Renal pelvis (tissue), 12 donors: ENCODE data around the gene RBL1. TPM values are rescaled to one million over a fixed set of nuclear protein-coding genes. Genes with fewer than 3 reads are reported as not detected.
A peak's percentile ranks its signal among the peaks of the same experiment; 100 is the strongest.
"Not testable (repeated sequence)": the region's sequence is repeated elsewhere in the genome, so short reads cannot be mapped to it uniquely, and the experiment has no call there.

Experiments used
- DNase-seq: peaks from one replicate; pipeline ENCODE4 v3.0.0-alpha.2; 2013
- long read RNA-seq, 16 experiments: transcript quantifications; one replicate each; lab custom pipeline, GENCODE V29; 2026
- polyA plus RNA-seq, 3 donors: library from polyadenylated mRNA; unstranded; fragments of 120-200 nt; gene quantifications; one replicate each; pipeline ENCODE4 v1.2.1, GENCODE V29; 2013; ENCODE audit not compliant: insufficient read length in 3 of 3

Gene RBL1, protein sequence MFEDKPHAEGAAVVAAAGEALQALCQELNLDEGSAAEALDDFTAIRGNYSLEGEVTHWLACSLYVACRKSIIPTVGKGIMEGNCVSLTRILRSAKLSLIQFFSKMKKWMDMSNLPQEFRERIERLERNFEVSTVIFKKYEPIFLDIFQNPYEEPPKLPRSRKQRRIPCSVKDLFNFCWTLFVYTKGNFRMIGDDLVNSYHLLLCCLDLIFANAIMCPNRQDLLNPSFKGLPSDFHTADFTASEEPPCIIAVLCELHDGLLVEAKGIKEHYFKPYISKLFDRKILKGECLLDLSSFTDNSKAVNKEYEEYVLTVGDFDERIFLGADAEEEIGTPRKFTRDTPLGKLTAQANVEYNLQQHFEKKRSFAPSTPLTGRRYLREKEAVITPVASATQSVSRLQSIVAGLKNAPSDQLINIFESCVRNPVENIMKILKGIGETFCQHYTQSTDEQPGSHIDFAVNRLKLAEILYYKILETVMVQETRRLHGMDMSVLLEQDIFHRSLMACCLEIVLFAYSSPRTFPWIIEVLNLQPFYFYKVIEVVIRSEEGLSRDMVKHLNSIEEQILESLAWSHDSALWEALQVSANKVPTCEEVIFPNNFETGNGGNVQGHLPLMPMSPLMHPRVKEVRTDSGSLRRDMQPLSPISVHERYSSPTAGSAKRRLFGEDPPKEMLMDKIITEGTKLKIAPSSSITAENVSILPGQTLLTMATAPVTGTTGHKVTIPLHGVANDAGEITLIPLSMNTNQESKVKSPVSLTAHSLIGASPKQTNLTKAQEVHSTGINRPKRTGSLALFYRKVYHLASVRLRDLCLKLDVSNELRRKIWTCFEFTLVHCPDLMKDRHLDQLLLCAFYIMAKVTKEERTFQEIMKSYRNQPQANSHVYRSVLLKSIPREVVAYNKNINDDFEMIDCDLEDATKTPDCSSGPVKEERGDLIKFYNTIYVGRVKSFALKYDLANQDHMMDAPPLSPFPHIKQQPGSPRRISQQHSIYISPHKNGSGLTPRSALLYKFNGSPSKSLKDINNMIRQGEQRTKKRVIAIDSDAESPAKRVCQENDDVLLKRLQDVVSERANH
- 10 to 100 TPM in 2 of 3 donors, 1 to 10 TPM in 1; 8.8 to 12.6 (median 11.6) TPM for polyA plus RNA-seq
- long read RNA-seq, donor 1, partial matches to known transcripts, result 0 of 1 reads
- long read RNA-seq, donor 1, other reads (novel, unspliced or antisense), result 0 of 1 reads
- long read RNA-seq, donor 2, partial matches to known transcripts, result 0 of 2 reads
- long read RNA-seq, donor 2, other reads (novel, unspliced or antisense), result 0 of 2 reads
- long read RNA-seq, donor 3, partial matches to known transcripts, result 0 of 1 reads
- long read RNA-seq, donor 3, other reads (novel, unspliced or antisense), result 0 of 1 reads
- long read RNA-seq, donor 4, full-length matches to known transcripts, result 1 of 582 reads
- long read RNA-seq, donor 4, partial matches to known transcripts, result 581 of 582 reads
- long read RNA-seq, donor 4, other reads (novel, unspliced or antisense), result 0 of 582 reads
- long read RNA-seq, donor 5, result 0 reads
- long read RNA-seq, donor 6, partial matches to known transcripts, result 0 of 1 reads
- long read RNA-seq, donor 6, other reads (novel, unspliced or antisense), result 0 of 1 reads
- long read RNA-seq, donor 7, full-length matches to known transcripts, result 2 of 2 reads
- long read RNA-seq, donor 7, partial matches to known transcripts, result 0 of 2 reads
- long read RNA-seq, donor 7, other reads (novel, unspliced or antisense), result 0 of 2 reads
- long read RNA-seq, donor 8, result 0 reads
- long read RNA-seq, donor 9, full-length matches to known transcripts, result 1 of 1 reads
- long read RNA-seq, donor 9, partial matches to known transcripts, result 0 of 1 reads
- long read RNA-seq, donor 9, other reads (novel, unspliced or antisense), result 0 of 1 reads
- long read RNA-seq, donor 10, result 0 reads
- long read RNA-seq, donor 11, result 0 reads
- long read RNA-seq, donor 12, full-length matches to known transcripts, result 1 of 1 reads
- long read RNA-seq, donor 12, partial matches to known transcripts, result 0 of 1 reads
- long read RNA-seq, donor 12, other reads (novel, unspliced or antisense), result 0 of 1 reads
- long read RNA-seq, donor 13, partial matches to known transcripts, result 0 of 1 reads
- long read RNA-seq, donor 13, other reads (novel, unspliced or antisense), result 0 of 1 reads
- long read RNA-seq, donor 14, result 0 reads
- long read RNA-seq, donor 15, partial matches to known transcripts, result 0 of 1 reads
- long read RNA-seq, donor 15, other reads (novel, unspliced or antisense), result 0 of 1 reads
- long read RNA-seq, donor 16, result 0 reads

DNA sequence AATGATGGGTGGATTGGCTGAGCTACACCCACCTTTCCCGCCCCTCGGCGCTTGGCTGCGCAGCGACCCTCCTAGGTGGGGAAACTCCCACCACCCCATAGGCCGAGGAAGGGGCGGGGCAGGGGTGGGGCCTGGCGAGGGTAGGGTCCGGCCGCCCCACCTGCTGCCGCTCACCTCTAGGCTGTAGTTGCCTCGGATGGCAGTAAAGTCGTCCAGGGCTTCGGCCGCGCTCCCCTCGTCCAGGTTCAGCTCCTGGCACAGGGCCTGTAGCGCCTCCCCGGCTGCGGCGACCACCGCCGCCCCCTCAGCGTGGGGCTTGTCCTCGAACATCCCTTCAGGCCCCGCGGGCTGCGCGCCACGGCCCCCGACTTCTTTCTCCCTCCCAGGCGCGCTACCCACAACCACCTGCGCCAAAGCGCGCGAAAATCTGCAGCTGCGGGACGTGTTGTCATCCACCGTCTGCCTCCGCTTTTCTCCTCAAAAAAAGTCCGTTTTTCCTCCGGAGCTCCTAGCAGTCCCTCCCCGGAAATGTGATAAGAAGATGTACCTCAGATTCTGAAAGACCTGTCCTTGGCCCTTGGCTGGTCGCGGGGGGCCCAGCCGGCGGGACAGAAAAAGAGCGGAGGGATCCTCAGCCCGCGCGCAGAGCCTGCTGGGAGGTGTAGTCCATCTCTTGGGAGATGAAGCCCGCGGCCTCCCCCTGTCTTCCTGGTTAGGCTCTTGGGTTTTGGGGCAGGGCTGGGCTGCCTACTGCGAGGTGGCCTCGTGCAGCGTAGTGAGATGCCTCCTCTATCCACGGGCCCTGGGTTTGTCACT is at the start of gene RBL1:
Gene RBL1 (minus strand): TSS at position 399 of the 816 bp plus-strand sequence. CDS start 69 bp downstream, at position 330.
- DNase-seq, result peak; percentile 91

DNA sequence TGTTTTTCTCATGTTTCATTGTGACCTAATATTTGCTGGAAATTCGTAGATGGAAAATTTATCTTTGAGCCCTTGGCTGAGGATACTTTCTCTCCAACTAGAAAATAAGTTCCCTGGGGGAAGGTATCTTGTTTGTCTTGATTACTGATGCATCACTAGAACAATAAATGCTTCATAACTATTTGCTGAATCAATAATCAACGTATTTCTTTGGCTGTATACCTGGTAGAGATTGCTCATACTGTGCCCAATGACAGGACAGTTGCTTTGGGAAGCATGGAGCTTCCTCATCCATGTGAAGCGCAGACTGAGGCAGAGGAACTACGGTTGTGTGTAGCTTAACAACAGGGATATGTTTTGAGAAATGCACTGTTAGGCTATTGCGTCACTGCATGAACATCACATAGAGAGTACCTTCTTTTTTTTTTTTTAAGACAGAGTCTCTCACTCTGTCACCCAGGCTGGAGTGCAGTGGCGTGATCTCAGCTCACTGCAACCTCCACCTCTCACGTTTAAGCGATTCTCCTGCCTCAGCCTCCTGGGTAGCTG is 49.1 kb upstream of the RBL1 start:
- no peak for DNase-seq

DNA sequence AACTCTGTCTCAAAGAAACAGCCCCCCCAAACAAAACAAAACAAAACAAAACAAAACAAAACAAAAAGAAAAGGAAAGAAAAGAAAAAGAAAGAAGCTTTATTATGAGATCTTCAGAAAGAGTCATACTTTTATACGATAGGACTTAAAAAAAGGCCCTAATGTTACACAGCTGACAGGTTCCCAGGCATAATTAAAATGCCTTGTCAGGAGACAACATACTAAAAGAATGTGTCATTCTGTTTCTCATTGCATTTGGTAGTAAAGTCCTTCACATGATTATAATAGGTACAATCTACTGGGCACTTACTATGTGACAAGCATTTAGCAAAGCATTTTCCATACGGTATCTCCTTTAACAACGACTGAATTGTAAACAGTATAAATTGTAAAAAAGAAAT is 46.9 kb upstream of the RBL1 start:
- DNase-seq, result no peak

DNA sequence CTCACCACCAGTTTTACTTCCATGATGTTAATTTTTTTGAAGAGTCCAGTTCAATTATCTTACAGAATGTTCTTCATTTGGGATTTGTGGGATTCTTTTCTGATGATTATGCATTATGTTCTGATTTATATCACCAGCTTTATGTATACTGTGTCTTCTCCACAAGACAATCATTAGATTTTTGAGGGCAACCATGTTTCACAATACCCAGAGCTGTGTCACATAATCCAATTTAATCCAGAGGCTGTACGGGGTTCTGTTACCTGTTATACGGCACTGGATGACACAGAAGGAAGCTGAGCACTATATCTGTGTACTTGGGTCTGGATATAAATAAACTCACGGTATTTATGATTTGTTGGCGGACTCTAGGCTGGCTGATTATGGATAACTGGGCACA is 41.8 kb upstream of the RBL1 start:
- no peak for DNase-seq

DNA sequence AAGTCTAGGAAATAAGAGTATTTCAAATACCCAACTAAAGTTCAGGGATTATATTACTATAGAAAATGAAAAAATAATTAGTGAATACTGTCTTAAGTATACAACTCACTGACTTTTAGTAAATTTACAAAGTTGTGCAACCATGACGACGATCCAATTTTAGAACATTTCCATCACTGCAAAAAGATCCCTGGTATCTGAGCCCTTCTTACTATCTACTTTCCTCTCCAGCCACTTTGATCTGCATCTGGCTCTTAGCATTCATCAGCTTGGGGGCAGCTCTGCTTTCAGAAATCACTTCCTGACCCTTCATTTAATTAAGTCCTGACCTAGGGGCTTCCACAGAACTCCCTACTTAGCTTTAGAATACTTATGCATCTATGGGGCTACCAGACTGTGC is 38.2 kb upstream of the RBL1 start:
- no peak for DNase-seq

DNA sequence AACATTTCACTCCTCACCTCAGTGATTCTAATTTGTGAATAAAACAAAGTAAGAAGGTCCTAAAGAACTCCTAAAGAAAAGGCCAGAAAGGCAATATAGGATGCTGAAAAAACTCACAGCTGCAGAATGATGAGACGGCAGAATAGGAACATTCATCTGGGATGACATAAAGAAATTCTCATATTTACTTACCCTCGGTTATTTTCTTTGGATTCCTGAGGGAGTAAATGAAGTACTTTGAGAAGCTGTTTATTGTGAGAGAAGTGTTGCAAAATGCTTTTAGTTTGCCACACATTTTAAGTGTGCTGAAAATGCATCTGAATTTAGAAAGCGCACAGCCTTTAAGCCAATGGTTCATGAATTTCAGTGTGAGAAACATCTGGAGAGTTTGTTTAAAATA is 35.7 kb upstream of the RBL1 start:
- DNase-seq, result no peak

DNA sequence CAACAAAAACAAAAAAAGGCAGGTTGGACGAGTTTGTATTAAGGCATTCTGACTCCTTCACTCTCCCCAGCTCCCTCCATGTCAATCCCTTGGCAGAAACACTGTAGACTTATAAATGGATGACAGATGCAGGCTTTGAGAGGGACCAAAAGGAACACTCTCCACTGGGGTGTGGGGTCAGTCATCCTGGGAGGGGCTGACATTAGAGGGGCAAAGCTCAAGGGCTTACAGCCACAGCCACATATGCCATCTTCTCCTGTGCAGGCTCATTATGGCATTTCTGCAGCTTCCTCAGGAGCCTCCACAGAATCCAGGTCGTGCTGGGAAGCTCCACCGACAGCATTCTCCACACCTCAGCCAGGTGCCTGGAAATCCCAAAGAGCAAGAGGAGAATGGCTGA is 33.0 kb upstream of the RBL1 start:
- DNase-seq, result no peak

DNA sequence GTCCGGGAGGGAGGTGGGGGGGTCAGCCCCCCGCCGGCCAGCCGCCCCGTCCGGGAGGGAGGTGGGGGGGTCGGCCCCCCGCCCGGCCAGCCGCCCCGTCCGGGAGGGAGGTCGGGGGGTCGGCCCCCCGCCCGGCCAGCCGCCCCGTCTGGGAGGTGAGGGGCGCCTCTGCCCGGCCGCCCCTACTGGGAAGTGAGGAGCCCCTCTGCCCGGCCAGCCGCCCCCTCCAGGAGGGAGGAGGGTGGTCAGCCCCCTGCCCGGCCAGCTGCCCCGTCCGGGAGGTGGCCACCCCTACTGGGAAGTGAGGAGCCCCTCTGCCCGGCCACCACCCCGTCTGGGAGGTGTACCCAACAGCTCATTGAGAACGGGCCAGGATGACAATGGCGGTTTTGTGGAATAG is 30.5 kb upstream of the RBL1 start:
- DNase-seq, result not testable (repeated sequence)

DNA sequence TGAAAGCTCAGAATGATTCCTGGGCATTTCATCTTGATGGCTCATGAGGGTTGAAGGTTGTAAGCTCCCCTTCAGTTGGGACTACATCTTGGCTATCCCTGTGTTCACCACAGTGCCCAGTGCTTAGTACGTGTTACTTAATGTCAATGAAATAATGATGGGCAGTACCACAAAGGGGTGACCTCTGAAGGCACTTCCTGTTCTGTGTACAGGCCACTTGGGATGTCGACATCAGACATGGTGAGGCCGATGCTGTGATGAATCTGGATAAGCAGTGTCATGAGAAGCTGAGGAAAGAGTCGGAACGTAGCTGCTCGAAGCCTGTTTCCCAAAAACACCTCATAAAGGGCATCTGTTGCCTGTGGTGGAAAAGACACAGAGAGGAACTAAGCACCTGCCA is 27.6 kb upstream of the RBL1 start:
- DNase-seq, result no peak

DNA sequence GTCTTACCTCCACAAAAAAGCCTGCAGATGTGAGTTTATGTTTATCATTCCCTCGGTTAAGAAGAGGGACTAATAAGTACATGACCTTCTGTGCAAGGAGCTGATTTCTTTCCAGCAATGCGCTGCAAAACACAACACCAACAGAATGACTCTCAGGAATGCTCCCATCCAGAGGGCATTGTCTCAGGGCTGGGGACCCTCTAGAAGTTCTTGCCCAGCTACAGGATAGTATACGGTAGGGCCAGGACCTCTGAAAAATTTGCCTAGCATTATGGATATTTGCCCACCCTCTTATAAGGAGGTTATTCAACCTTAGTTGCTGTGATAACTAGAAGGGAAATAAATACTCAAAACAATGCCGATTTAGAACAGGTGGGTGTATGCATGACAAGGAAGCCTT is 24.7 kb upstream of the RBL1 start:
- no peak for DNase-seq

DNA sequence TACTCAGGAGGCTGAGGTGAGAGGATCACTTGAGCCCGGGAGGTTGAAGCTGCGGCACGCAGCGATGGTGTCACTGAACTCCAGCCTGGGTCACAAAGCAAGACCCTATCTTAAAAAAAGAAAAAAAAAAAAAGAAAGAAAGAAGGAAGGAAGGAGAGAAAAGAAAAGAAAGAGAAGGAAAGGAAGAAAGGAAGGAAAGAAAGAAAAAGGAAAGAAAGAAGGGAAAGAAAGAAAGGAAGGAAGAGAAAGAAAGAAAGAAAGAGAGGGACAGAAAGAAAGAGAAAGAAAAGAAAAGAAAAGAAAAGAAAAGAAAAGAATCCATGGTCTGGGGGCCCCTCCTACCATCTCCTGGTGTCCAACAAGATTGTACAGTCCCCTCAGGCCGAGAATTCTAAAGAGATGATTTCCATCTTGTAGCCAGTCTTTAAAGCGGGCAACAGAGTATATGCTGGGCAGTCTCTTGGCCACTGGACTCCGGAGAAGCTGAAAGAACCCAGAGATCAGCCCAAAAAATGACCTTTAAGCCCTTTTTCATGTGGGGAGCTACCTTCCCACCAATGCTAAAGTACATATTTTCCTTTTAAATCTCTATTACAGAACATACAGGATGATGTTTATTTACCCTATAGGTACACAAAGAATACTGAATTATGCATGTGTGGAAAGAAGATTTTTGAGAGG is 23.7 kb upstream of the RBL1 start:
- DNase-seq, result no peak

DNA sequence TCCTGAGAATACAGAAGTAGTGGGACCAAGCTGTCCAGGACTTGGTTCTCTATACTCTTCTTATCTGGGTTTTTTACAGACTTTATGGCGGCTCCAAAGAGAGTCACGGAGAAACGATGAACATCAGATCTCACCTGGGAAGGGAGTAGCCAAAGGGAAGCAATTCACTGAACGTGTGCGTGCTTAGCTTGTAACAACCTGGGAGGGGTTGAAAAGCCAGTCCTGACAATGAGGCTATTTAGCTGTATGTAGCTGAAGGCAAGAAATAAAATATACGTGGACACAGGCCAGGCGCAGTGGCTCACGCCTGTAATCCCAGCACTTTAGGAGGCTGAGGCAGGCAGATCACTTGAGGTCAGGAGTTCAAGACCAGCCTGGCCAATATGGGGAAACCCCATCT is 18.2 kb upstream of the RBL1 start:
- DNase-seq, result no peak

DNA sequence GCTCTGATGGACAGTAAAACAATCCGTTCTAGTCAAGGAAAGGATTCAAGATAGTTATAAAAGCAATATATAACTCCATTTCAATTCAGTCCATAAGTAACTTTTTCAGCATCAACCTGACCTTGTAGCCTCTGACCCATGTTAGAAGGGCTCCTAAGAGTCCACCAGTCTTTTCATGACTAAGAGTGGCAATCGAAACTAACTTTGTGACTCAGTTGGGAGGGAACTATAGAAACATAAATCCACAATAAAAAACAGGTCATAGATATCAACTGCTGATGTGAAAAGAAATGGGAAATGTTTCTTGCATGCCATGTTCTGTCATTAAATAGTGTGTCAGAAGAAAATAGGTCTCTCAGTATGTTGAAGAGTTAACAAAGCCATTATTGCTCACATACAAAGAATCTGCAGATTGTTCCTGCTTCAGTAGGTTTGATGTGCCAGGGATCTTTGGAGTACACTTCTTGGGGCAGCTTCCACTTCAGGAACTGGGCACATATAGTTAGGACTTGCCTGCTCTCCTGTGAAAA is 16.2 kb upstream of the RBL1 start:
- DNase-seq, result no peak

DNA sequence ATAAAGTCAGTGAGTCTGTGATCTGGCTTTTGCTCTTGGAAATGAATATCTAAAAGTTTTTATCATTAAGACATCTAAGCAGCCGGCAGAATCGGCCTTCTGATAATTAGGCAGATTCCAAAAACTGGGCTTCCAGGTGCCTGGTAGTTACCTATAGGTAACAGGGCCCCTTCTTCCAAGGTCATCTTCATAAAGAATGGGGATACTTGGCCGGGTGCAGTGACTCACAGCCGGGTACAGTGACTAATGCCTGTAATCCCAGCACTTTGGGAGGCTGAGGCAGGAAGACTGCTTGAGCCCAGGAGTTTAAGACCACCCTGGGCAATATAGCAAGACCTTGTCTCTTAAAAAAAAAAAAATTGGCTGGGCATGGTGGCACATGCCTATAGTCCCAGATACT is 12.9 kb upstream of the RBL1 start:
- no peak for DNase-seq

DNA sequence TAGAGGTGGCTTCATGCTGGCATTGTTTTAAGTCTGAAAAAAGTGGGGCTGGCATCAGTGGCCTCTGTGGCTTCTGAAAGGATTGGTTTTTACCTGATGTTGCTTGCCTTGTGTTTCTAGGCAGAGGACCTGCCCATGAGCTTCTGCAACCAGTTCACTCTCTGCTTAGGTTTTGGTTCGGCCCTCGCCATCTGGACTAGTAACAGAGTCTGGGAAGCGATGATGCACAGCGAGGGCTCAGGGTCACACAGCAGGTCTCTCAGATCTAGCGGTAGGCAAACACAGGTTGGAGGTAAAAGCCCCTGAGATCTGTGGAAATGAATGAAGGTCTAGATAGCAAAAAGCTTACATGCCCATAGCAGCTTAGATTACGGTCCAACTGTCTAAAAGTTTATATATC is 6.8 kb upstream of the RBL1 start:
- DNase-seq, result no peak

DNA sequence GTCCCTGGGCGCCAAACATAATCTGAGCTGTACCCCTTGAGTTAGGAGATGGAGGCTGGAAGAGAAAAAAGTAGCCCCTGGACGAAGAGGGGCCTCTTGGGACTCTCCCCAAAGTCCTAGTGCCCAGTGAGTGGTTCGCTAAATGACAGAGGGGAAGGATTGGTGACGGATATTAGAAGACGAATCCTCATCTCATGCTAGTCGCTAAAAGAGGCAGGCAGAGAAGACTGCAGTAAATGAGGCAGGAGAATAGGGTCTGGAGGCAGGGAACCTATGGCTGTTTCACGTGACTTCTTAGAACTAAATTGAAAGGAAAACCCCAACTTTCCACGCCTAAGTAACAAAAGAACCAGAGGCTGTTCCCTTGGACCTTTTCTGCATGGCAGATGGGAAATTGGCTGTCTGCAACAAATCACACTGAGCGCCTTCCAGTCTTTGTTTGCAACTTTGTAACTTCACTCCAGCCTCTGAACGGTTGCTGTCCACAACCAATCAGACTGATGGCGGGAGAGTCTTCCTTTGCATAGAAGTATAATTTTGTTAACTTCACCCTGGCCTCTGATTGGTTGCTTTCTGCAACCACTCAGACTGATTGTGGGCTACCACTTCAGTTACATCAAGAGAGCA is 731 bp upstream of the RBL1 start:
- DNase-seq, result no peak

DNA sequence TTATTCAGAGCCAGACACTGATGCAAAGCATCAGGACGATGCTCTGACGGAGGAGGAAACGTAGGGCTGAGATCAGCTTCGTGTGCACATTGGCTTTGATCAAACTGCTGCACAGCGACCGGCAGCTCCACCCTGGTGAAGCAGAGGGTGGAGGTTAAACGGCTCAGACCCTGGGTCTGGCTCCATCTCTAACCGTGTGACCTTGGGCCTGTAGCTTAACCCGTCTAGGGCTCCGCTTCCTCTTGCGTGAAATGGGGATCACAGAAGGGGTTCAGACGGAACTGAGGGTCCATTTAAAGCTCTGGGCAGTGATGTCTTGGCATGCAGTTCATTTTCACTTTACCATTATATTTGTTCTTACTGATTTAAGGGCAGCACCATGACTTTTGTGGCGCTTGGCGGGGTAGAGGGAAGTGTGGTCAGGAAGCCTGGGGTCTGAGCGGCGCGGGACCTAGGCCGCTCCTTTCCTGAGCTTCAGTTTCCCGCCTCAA is 644 bp downstream of the RBL1 start:
- no peak for DNase-seq
